HG03159 (cell line): Measurements from ENCODE around the gene PLEKHA6.

Experiments
- ATAC-seq: cut with Tn5 transposase; IDR thresholded peaks from one replicate; pipeline ENCODE4 v1.9.1; 2021; ENCODE audit warnings: mild to moderate bottlenecking, moderate library complexity; ENCODE audit not compliant: unreplicated experiment

The PLEKHA6 gene

GRCh38 chr1:204194080-204194479 lies 165.6 kb downstream of the PLEKHA6 start:
- ATAC-seq: no peak

GRCh38 chr1:204192589-204193352 lies 167.0 kb downstream of the PLEKHA6 start:
- no peak for ATAC-seq

GRCh38 chr1:204192046-204192445 lies 167.7 kb downstream of the PLEKHA6 start:
- no peak for ATAC-seq

GRCh38 chr1:204191456-204191855 lies 168.3 kb downstream of the PLEKHA6 start:
- ATAC-seq: no peak

- no peak for ATAC-seq
Observed at GRCh38 chr1:204190212-204191211, 169.2 kb downstream of the PLEKHA6 start.

- ATAC-seq: no peak
Observed at GRCh38 chr1:204188959-204189639, 170.6 kb downstream of the PLEKHA6 start.

GRCh38 chr1:204186597-204186996 lies 173.1 kb downstream of the PLEKHA6 start:
- no peak for ATAC-seq

- ATAC-seq: no peak
Observed at GRCh38 chr1:204181116-204181515, 178.6 kb downstream of the PLEKHA6 start.

- no peak for ATAC-seq
Observed at GRCh38 chr1:204180133-204180532, 179.6 kb downstream of the PLEKHA6 start.

GRCh38 chr1:204178487-204179281 lies 181.0 kb downstream of the PLEKHA6 start:
- no peak for ATAC-seq

- no peak for ATAC-seq
Observed at GRCh38 chr1:204177133-204177532, 182.6 kb downstream of the PLEKHA6 start.

GRCh38 chr1:204176049-204176448 lies 183.7 kb downstream of the PLEKHA6 start:
- ATAC-seq: no peak

- ATAC-seq: no peak
Observed at GRCh38 chr1:204174958-204175357, 184.8 kb downstream of the PLEKHA6 start.

- ATAC-seq: no peak
Observed at GRCh38 chr1:204172404-204173029, 187.2 kb downstream of the PLEKHA6 start.

- ATAC-seq: no peak
Observed at GRCh38 chr1:204171751-204172178, 188.0 kb downstream of the PLEKHA6 start.

- no peak for ATAC-seq
Observed at GRCh38 chr1:204170494-204171155, 189.1 kb downstream of the PLEKHA6 start.

- no peak for ATAC-seq
Observed at GRCh38 chr1:204169858-204170257, 189.9 kb downstream of the PLEKHA6 start.
